ENCODE data around the gene SPATA6L. TPM values are rescaled to one million over a fixed set of nuclear protein-coding genes. Genes with fewer than 3 reads are reported as not detected.

The SPATA6L gene
- total RNA-seq, 4 donors from 2014 or later: 0.91 to 3.0 (median 1.8) TPM

- WGBS, 2 donors: 65% methylated on average over 8 of the region's 8 CpGs
- no peak for DNase-seq
- Histone ChIP-seq H3K4me1 (peaks cover 0 to 1% (median 0%) of the 10 kb centered on the region in 3 donors), H3K27ac (peak overlapping the region in 1 of 4 donors; percentile 34), H3K36me3 (no peaks in the 10 kb centered on the region), H3K27me3 (no peaks in the 10 kb centered on the region), H3K9me3 (no peaks in the 10 kb centered on the region), H3K4me3 (no peak overlapping the region)
- TF ChIP-seq CTCF (IDR thresholded peaks at IDR 0.05): no peak
- no peak for TF ChIP-seq POLR2A (IDR thresholded peaks at IDR 0.05)
- intact Hi-C loops (cut with DNase I): no loop called here
Measured at GRCh38 chr9:4559261-4560182, 106.8 kb downstream of the SPATA6L start.

- Histone ChIP-seq H3K36me3 (no peaks in the 10 kb centered on the region), H3K27me3 (no peaks in the 10 kb centered on the region), H3K9me3 (no peaks in the 10 kb centered on the region), H3K4me1 (peaks cover 0 to 6% (median 0%) of the 10 kb centered on the region in 3 donors), H3K27ac (peak overlapping the region in 3 of 4 donors; percentile 2 to 29 (median 25)), H3K4me3 (no peak overlapping the region)
- intact Hi-C loops (cut with DNase I): no loop called here
- 68 to 86% methylated on average over 5 of the region's 5 CpGs for WGBS, 2 donors
- DNase-seq: no peak
- TF ChIP-seq CTCF (IDR thresholded peaks at IDR 0.05) (no peak), POLR2A (IDR thresholded peaks at IDR 0.05) (no peak)
Measured at GRCh38 chr9:4558371-4558998, 107.8 kb downstream of the SPATA6L start.

- no peak for DNase-seq
- TF ChIP-seq CTCF (IDR thresholded peaks at IDR 0.05) (no peak), POLR2A (IDR thresholded peaks at IDR 0.05) (no peak)
- Histone ChIP-seq H3K4me1 (peaks cover 0 to 6% (median 0%) of the 10 kb centered on the region in 3 donors), H3K36me3 (no peaks in the 10 kb centered on the region), H3K27me3 (no peaks in the 10 kb centered on the region), H3K9me3 (no peaks in the 10 kb centered on the region), H3K4me3 (no peak overlapping the region), H3K27ac (peak overlapping the region in 1 of 4 donors; percentile 49)
- intact Hi-C loops (cut with DNase I): no loop called here
- WGBS, 2 donors: 51 to 55% methylated on average over 2 of the region's 2 CpGs
Measured at GRCh38 chr9:4555236-4555635, 111.0 kb downstream of the SPATA6L start.

GRCh38 chr9:4553951-4554381, 112.3 kb downstream of the SPATA6L start:
- Histone ChIP-seq H3K4me1 (peaks cover 0 to 10% (median 0%) of the 10 kb centered on the region in 3 donors), H3K27me3 (no peaks in the 10 kb centered on the region), H3K9me3 (no peaks in the 10 kb centered on the region), H3K27ac (peak overlapping the region in 2 of 4 donors; percentile 49), H3K4me3 (no peak overlapping the region), H3K36me3 (no peaks in the 10 kb centered on the region)
- 38 to 42% methylated on average over 1 of the region's 1 CpG for WGBS, 2 donors
- TF ChIP-seq CTCF (IDR thresholded peaks at IDR 0.05) (no peak), POLR2A (IDR thresholded peaks at IDR 0.05) (no peak)
- no peak for DNase-seq
- intact Hi-C loops (cut with DNase I): no loop called here

Data from esophagus squamous epithelium (tissue), 5 donors.